Activated CD4-positive, alpha-beta T cell treated with anti-CD3 and anti-CD28 coated beads, Interleukin-10, Interleukin-2, amounts not matched to agents 100 ng/mL and 50 ng/mL, durations not matched to agents 16 hours and 8 hours (primary cell): ENCODE measurements around the gene WNT3A.

Source experiments
- DNase-seq: peaks from one replicate; pipeline ENCODE4 v3.0.0-alpha.2; 2020

The WNT3A gene

DNA sequence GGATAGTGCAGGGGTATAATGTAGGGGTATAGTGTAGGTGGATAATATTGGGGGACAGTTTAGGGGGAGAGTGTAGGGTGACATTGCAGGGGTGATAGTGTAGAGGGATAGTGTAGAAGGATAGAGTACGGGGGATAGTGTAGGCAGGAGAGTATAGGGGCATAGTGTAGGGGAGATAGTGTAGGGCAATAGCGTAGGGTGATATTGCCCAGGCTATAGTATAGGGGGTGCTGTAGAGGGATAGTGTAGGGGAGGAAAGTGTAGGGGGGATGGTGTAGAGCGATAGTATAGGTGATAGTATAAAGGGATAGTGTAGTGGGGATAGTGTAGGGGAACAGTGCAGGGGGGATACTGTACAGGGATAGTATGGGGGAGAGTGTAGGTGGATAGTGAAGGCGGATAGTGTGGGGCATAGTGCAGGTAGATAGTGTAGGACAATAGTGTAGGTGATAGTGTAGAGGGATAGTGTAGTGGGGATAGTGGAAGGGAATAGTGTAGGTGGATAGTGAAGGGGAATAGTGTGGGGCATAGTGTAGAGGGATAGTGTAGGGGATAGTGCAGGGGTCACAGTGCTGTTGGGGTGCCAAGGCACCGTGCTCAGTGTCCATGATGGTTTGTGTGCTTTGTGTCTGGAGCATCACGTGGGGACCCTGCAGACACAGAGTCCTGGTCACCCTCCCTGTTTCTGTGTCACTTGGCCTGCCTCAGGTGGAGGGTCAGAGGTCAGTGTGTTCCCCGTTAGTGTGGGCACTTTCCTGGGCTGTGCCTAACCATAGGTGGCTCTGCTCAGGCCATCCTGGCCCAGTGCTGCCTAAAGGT lies 65.2 kb downstream of the WNT3A start:
- no peak for DNase-seq

DNA sequence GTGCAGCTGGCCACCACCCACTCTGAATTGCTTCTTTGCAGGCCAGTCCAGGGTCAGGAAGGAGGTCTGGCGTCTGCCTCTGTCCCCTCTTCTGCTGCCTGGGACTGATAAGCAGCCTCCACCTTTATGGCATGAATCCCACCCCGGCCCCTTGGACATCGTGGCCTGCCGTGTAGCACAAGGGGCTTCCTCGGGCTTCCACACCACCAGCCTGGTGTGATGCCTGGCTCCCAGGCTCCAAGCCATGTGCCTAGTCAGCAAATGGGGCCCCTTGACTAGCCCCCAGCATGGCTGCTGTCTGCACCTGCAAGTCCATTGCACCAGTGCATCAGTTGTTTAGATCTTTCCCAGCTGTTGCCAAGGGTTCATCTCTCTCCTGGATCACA lies 65.9 kb downstream of the WNT3A start:
- no peak for DNase-seq

DNA sequence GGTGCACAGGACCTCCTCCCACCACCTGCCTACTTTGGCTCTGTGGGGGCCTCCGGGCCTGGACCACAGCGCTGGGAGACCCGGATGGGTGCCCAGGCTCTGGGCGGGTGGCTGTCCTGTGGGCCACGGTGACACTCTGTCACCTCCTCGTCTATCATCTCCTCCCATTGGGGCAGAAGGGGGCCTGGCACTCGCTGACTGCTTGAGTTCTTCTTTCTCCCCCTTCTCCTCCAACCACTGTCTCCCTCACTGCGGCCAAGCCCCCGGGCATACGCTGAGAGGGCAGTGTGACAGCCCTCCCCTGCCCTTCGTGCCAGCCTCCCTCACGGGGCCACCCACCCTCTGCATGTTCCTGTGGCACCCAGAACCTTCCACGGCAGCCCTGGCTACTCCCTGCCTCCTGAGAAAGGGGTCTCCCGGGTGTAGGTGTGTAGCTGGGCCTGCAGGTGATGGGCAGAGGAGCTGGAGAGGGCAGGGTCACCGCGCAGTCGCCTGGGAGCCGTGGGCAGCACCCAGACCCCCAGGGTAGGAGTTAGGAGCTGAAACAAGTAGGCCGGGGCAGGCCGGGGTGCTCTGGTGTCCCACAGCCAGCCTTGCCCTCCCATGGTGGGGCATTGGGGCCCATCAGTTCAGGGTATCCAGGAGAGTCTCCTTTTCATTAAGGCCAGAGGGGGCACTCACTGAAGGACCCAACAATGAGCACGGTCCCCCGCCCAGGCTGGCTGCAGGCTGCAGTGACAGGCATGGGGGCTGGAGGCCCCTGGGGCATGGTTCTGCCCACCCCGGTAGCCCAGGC lies 66.5 kb downstream of the WNT3A start:
- DNase-seq: no peak

DNA sequence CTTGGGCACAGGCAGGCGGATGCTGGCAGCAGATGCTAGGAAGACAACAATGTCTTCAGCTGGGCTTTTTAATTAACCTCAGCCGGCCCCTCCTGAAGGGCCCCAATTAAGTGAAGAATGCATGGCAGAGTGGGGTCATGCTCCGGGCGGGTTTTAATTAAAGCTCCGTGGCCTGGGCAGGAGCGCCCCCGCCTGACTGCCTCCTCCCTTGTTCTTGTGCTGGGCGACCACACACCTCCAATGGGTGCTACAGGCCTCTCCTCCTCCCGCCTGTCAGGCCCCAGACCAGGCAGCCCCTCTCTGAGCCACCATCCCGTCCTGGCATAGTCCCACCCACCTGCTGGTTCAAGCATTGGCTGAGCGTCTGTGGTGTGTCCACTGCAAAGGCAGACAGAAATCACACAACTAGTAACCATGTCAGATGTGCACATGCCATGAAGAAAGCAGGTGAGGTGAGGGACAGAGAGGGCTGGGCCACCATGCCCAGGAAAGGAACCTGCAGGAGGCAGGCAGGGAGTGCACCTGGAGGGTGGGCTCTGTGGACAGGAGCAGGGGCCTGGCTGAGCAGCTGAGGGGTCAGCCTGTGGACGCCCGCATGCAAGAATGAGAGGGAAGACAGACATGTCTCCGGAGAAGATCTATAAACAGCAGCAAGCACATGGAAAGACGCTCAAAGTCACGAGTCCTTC lies 67.2 kb downstream of the WNT3A start:
- DNase-seq: no peak

DNA sequence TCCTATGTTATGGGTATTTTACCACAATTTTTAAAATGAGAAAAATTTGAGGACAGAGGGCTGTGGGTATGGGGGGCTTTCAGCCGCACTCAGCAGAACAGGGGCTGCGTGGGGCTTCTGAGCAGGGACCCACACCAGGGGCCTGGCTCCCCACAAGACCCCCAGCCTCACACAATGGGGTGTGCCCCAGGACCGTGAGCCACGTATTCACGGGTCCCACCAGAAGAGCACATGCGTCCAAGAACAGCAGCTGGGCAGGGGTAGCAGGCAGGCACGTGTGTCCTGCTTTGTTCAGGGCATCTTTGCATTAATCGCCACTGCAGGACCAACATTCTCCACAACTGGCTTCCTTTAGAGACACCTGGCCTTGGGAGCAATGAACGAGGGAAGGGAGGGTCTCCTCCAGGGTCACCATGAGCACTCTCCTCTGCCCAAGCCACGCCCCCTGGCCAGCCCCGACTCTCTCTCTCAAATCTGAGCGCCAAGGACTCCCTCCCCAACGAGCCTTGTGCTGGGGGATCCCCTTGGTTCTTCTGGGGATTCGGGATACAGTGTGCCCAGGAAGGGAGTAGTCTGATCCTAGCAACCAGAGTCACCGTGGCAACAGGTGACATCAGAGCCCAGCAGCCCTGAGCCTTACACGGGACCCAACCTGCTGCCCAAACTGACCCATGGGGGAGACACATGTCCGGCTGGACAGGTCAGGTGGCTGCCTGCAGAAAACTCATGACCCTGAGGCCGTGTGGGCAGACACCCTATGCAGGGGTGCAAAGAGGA lies 68.3 kb downstream of the WNT3A start:
- DNase-seq: no peak

DNA sequence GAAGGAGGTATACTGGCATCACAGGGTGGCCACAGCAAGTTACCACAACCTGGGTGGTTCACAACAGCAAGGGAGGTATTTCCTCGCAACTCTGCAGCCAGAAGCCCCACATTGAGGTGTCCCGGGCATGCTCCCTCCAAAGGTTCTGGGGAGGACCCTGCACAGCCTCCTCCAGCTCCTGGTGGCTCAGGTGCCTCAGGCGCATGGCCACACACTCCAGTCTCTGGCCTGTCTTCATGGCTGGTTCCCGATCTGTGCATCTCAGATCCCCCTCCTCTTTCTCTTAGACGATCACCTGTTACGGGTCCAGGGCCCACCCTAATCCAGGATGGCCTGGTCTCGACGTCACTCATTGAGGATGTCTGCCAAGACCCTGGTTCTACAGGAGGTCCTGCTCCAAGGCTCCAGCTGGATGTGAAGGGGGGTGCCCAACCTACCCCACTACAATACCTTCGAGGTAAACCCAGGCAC lies 69.0 kb downstream of the WNT3A start:
- DNase-seq: no peak

DNA sequence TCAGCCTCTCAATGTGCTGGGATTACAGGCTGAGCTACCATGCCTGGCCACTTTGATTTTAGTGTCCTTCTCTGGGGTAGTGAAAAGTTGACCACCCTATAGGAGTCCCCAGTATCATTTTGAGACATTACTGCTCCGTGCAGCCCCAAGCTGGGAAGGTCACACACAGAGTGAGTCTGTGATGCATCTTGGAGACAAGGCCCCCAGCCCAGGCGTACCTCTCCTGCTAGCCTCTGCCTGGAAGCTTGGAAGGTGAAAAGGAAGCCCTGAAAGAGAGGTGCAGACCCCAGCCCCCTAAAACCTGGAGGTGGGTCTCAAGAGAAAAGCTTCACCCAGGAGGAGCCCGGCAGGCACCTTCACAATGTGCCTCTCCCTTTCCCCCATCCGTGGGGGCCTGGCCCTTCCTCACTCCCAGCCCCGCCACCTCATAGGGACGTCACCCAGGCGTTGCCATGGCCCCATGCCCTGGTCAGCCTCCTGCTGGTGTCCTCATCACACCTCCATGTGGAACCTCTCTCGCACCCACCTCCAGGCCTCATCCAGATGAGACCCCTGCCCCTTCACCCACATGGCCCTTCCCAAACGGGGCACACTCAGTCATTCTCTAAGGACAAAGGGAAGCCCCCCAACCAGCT lies 70.1 kb downstream of the WNT3A start:
- no peak for DNase-seq

DNA sequence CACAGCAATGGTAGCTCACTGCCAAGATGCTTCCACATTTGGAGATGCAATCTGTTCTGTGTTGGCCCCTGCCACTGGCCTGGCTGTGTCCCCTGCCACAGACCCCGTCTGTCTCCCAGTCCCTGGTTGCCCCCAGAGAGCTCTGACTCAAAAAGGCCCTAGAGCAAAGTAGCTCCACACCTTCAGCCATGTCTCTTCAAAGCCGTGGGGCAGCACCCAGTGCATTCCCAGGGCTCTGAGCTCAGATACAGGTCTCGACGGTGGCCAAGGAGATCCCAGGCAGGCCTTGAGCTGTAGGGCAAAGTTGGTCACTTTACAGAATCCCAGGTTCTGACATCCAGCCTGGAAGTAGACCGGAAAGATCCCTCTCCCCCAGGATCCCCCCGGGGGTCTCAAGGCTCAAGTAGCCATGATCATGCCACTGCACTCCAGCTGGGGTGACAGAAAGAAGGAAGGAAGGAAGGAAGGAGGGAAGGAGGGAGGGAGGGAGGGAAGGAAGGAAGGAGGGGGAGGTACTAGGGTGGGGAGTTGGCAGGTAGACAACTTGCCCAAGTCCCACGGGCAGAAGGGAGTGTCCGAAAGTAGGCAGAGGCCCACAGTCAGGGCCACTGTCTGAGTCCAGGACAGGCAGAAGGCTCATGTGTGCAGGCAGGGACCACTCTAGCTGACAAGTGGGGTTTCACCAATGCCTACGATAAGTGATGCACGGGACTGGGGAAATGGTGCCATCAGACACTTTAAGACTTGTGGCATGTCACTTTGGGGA lies 71.0 kb downstream of the WNT3A start:
- DNase-seq: no peak

DNA sequence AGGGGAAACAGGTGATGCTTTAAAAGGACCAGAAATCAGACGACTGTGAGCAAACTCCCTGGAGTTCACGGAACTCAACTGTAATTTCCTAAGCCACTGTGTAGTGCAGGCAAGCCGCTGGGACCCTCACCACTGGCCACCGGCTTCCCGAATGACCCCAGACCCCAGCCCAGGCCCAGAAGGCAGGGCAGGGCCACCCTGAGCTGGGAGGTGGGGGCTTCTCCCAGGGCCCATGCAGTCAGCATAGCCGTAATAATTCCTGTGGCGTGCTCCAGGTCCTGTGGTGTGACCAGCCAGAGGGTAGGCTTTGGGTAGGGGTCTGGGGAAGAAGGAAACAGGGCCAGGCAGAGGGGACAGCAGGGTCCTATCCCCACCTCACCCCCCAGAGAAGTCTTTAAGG lies 72.2 kb downstream of the WNT3A start:
- DNase-seq: no peak

DNA sequence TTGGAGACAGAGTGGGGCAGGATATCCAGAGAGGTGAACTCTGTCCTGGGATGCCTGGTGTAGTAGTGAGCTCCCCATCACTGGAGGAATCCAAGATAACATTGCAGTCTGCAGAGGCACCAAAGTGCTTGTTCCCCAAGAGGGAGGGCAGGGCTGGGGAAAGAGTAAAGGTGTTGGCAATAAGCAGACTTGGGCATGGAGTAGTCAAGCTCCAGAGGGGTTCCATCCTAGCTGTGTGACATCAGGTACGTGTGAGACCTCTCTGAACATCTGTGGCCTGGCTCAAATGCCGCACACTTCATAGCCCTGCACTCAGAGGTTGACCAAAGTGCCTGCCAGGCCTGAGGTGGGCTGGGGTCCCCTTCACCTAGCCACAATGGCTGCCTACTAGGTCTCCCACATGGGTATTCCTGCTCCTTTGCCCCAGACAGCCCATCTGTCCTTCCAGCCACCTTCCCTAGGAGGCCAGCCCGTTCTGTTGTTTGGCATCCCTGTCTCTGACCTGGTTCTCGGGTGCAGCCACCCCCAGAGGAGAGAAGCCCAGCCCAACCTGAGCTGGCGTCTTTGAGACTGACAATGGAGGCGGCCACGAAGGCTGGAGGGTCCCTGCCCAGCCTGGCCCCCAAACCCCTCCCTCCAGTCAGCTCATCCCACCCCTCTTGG lies 72.9 kb downstream of the WNT3A start:
- DNase-seq: no peak

DNA sequence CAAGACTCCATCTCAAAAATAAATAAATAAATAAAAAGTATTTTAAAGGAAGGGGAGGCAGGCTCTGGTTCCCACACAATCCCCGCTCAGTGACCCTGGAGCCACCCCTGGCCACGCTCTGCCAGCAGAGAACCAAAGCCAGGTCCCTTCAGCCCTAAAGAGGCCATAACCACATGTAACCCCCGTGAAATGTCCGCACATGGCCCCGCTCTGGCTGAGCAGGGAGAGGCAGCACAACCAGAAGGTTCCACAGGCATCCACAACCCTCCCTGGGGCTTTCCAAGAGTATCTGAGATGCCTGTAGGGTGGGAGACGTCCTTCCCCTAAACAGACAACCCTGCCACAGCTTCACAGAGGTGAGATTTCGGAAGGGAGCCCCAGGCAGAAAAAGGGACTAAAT lies 74.3 kb downstream of the WNT3A start:
- no peak for DNase-seq

DNA sequence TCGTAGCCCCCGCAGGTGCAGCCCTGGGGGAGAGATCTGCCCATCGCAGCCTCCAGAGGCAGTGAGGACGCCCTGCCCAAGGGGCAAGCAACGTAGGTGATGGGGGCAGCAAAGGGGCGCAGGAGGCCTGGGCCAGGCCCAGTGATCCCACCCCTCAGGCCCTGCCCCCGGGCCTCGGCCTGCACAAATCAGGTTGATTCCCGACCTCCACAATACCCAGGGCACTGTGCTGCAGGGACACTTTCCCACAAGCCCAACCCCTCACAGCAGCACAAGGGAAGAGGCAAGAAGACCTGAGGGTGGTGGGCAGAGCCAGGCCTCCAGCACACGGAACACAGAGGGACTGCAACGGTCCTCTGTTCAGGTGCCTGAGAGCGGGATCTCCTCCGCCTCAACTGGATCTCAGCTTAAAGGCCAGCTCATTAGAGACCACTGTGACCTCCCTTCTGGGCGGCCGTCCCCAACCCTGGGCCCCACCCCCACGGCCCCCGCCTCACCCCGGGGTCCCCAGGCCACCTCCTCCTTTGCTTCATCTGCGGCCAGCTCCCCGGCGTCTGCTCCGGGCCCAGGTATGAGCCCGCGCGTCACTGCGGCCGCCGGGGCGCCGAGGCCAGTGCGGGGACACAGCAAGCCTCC lies 74.9 kb downstream of the WNT3A start:
- DNase-seq: peak; percentile 25

DNA sequence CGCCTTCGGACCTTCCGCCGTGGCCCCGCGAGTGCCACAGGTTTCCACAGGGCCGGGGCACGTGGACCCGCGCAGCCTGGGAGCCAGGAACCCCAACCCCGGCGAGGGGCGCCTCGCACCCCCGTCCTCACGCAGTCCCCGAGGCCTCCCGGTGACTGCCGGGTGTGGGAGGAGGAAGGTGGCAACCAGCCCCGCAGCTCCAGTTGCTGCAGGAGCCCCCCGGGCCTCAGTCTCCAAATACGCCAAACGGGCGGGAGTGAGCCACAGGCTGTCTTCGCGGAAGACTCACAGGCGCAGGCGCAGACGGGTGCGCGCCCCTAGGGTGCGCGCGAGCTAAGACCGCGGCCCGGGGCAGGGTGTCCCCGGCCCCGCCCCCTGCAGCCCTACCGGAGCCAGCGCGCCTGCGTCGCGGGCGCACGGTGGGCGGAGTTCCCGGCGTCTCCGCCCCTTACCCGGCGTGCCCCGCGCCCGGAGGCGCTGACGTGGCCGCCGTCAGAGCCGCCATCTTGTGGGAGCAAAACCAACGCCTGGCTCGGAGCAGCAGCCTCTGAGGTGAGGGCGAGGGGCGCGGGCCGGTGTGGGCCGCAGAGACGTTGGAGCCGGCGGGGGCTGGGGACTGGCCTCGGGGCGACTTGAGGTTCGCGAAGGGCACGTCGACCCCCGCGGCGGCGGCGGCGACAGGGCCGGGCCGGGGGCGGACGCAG lies 75.6 kb downstream of the WNT3A start, which contains the start of gene ARF1:
ARF1 (plus strand) TSS at position 495 of the 704 bp plus-strand sequence. CDS start 14,407 bp downstream, outside the sequence.
- DNase-seq: peak; percentile 96

DNA sequence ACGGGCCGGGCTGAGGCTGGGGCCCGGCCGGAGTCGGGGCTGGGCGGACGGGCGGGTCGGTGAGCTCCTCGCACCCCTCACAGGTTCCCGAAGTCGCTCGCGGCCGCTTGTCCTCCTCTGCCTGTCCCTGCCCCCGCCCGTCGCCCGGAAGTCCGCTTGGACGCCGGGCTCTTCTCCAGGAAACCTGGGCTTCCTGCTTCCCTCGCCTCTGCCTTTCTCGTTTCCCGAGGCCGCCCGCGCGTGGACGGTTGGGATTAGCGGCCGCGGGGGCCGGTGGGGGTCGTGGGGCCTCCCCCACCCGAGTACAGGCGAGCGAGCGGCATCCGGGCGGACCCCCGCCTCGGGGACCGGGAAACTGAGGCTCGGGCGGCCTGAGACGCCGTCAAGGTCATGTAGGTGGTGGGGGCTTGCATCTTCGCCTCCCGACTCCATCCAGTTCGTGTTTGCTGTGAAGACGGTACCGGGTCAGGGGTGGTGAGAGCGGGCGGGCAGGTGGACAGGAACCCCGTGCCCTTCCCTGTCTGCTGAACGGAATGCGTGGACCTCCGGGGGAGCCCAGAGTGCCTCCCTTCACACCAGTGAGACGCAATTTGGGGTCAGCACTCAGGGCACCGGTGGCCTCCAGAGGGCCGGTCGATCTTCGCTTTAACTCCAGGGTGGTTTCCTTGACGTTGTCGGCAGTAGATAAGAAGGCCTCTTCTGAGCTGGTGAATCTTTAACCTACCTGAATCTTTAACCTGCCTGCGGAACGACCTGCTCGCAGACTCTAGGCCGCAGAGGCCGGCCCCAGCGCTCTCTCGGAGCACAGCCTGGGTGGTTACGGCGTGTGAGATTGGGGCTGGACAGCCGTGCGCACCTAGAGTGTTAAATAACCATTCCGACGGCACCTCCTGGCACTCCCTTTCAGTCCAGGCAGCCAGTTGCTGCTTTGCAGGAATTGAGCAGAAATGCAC lies 76.4 kb downstream of the WNT3A start:
- DNase-seq: peak; percentile 31

DNA sequence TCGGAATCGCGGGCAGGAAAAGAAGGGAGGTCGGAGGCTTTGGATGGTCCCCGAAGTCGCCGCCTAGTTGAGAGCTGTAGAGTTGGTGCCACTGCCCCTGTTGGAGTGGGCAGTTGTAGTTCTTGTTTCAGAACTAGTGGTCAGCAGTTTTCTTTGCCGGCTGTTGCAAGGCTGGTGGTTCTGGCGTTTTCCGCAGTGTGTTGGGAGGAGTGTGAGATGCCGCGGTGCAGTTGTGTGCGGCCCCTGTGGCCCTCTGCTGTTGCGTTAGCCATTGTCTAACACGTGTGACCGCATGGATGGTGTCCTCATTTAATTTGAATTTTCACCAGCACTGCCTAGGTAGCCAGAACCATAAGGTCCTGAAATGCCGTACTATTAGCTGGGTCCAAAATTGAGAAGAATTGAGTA lies 77.1 kb downstream of the WNT3A start:
- no peak for DNase-seq

DNA sequence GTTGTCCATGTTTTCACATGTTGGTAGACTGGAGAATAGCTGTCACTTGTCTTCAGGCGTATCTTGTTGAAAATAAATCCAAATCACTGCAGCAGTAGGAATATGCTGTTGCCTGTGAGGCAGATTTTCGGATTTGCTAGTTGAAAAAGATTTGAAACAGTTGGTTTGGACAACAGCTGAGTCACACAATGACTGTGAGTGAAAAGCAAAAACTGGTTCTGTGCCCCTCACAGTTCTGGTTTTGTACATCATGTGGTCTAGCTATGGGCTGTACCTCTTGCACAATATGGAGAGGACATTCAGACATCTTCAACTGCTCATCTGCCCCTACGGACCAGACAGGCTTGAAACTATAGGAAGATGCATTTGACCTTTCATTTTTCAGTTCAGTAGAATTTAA lies 77.5 kb downstream of the WNT3A start:
- DNase-seq: peak; percentile 73

DNA sequence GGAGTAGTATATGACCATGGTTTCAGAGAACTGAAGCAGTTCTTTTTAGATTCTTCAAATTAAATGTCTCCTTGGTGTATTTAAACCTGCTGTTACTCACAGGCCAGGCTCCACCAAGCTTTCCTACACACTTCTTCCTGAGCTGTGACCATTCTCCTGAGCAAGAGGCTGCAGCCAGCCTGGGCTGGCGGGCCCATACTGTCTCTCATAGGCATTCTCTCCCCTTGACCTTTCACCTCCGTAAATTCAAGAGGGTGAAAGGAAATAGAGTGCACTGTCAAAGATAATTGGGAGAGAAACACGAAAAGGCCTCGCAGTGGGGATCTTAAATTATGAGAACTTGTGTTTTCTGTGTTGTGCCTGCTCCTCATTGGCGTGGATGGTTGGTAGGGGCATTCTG lies 78.0 kb downstream of the WNT3A start:
- no peak for DNase-seq

DNA sequence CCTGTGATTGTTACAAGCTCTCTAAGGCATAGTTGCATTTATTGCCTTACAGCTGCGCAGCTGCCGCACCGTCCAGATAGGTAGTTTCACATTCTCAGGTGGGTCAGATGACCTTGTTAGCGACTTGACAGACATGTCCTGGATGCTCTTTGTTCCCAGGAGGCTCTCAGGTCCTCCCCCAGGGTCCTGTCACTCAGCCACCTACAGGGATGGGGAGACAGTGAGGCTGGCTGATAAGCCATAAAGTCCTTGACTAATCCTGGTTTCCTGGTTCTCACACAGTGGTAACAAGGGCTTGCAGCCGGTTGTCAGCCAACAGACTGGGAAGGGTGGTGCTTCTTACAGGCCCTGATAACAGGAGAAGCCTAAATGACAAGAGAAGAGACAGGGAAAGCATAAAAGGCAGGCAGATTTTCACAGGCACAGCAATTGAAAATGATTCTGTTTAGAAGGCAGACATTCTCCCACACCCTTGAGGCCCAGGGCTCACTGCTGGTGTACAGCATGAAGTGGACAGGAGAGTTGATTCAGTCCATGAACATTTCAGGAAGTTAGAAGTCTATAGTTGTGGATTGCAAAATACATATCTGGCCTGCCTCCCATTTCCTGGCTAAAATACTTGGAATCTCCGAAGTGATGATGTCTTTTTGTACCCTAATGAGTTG lies 78.6 kb downstream of the WNT3A start:
- DNase-seq: no peak
